Skeletal muscle tissue (tissue), 4 donors: Measurements from ENCODE around the gene YTHDF1. TPM values are rescaled to one million over a fixed set of nuclear protein-coding genes. Genes with fewer than 3 reads are reported as not detected.

Experiments used
- H3K27ac ChIP-seq: one replicate; pipeline ENCODE4 v1.7.0; 2013; ENCODE audit warnings: mild to moderate bottlenecking, low read depth, low read length, inconsistent platforms
- H3K27me3 ChIP-seq, 3 donors: one replicate each; pipeline ENCODE4 v1.7.0; 2013; ENCODE audit warnings: low read length in 3 of 3; ENCODE audit not compliant: control insufficient read depth in 3 of 3, insufficient read depth in 3 of 3
- H3K36me3 ChIP-seq, 3 donors: one replicate each; pipeline ENCODE4 v1.7.0; 2013; ENCODE audit warnings: low read length in 3 of 3; ENCODE audit not compliant: control insufficient read depth in 3 of 3, insufficient read depth in 3 of 3
- H3K4me1 ChIP-seq, 3 donors: one replicate each; pipeline ENCODE4 v1.7.0; 2013; ENCODE audit warnings: low read length in 3 of 3, mild to moderate bottlenecking in 3 of 3; ENCODE audit not compliant: control insufficient read depth in 3 of 3, insufficient read depth in 3 of 3
- H3K4me3 ChIP-seq, 3 donors: one replicate each; pipeline ENCODE4 v1.7.0; 2013; ENCODE audit warnings: low read length in 3 of 3
- H3K9ac ChIP-seq, 3 donors: one replicate each; pipeline ENCODE4 v1.7.0; 2013; ENCODE audit warnings: low read length in 3 of 3, mild to moderate bottlenecking in 3 of 3, moderate library complexity in 2 of 3, low read depth in 1 of 3
- H3K9me3 ChIP-seq, 3 donors: one replicate each; pipeline ENCODE4 v1.7.0; 2013; ENCODE audit warnings: low read length in 3 of 3; ENCODE audit not compliant: control insufficient read depth in 3 of 3
- total RNA-seq: library from RNA; depleted of rRNA; stranded (reverse); fragments of >200 nt; gene quantifications from one replicate; pipeline ENCODE4 v1.2.3, GENCODE V29; 2014
- donor health status: Osteomylitis.

YTHDF1 gene
- total RNA-seq, 1 donor from 2014 or later, result 17.2 TPM

GRCh38 chr20:63188641-63189321 is 27.1 kb downstream of the YTHDF1 start:
- H3K36me3 ChIP-seq, result no peaks in the 10 kb centered on the region
- peaks cover 0 to 12% (median 6%) of the 10 kb centered on the region in 3 donors for H3K27me3 ChIP-seq
- no peaks in the 10 kb centered on the region for H3K4me1 ChIP-seq
- H3K4me3 ChIP-seq, result no peak overlapping the region
- H3K9ac ChIP-seq, result no peak overlapping the region
- H3K9me3 ChIP-seq, result no peaks in the 10 kb centered on the region
- H3K27ac ChIP-seq, result no peak overlapping the region

- Histone ChIP-seq H3K4me3 (no peak overlapping the region), H3K36me3 (no peaks in the 10 kb centered on the region), H3K27me3 (peaks cover 1 to 19% (median 13%) of the 10 kb centered on the region in 3 donors), H3K9me3 (no peaks in the 10 kb centered on the region), H3K9ac (no peak overlapping the region), H3K4me1 (no peaks in the 10 kb centered on the region), H3K27ac (no peak overlapping the region)
Measured at GRCh38 chr20:63188159-63188442, 27.8 kb downstream of the YTHDF1 start.

DNA sequence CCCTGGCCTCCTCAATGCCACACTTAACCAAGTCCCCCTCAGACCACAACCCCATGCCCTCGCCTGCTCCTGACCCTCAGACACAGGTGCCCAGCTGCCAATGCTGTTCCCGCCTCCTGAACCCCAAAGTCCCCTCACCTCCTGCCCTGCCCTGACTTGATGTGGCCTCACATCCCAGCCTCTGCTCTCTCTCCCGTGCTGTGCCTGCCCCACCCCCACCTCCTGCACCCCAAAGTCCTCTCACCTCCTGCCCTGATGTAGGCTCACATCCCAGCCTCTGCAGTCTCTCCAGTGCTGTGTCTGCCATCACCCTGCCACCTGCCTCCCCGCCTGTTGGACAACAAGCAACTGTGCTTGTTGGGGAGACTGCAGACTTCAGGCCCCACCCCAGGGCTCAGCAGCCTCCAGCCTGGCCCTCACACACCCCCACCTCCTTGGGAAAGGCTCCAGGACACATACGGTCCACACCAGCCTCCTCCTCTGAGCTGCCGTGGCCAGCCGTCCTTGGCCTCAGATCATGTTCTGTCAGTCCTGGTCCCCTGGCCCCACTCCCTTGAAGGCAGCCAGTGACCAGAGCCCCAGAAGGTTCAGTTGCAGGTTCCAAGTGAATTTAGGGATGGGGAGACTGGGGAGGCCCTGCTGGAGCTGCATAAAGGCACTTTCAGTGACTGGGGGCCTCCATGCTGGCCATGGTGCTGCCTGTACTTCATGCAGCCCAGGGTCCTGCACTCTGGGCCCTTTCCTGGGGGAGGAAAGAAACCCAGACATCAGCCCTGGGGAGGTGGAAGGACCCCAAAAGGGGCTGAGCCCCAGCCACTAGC is 28.4 kb downstream of the YTHDF1 start:
- Histone ChIP-seq H3K36me3 (no peaks in the 10 kb centered on the region), H3K9ac (no peak overlapping the region), H3K27ac (no peak overlapping the region), H3K9me3 (no peaks in the 10 kb centered on the region), H3K27me3 (peaks cover 7 to 25% (median 17%) of the 10 kb centered on the region in 3 donors), H3K4me3 (no peak overlapping the region), H3K4me1 (no peaks in the 10 kb centered on the region)

DNA sequence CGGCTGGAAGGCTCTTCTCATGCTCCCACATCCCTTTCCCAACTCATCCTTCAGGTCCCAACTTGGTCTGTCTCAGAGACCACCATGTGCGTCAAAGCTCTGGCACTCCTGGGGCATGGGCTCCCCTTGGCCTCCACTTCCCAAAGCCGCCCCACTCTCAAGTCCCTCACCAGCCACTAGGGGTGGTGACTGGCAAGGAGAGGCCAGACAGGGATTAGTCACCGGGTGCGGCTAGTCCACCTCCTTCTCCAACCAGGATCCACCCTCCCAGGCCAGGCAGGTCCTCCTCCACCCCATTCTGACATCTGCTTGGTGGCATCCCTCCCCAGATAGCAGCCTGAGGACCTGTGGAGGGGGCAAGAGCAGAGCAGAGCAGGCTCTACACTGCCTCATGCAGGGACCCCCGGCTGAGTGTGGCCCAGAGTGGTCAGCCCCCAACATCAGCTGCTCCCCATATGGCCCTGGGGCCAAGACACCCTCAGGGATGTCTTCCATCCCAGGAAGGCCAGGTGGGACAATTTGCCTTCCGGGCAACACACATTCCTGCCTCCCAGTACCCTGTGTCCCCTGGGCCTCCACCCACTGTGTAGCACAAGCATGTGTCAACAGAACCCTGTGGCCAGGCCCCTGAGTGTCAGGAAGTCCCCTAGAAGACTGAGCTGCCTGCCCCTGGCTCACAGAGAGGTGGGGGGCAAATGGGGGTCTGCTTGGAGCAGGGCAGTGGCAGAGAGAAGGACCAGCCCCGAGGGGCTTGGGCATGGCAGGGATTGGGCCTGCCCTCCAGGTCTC is 29.2 kb downstream of the YTHDF1 start:
- H3K36me3 ChIP-seq, result no peaks in the 10 kb centered on the region
- peaks cover 12 to 31% (median 19%) of the 10 kb centered on the region in 3 donors for H3K27me3 ChIP-seq
- no peak overlapping the region for H3K27ac ChIP-seq
- H3K9ac ChIP-seq, result no peak overlapping the region
- no peak overlapping the region for H3K4me3 ChIP-seq
- H3K9me3 ChIP-seq, result no peaks in the 10 kb centered on the region
- no peaks in the 10 kb centered on the region for H3K4me1 ChIP-seq

GRCh38 chr20:63186084-63186483 is 29.8 kb downstream of the YTHDF1 start:
- H3K36me3 ChIP-seq, result no peaks in the 10 kb centered on the region
- H3K9ac ChIP-seq, result no peak overlapping the region
- no peaks in the 10 kb centered on the region for H3K4me1 ChIP-seq
- no peak overlapping the region for H3K27ac ChIP-seq
- H3K9me3 ChIP-seq, result no peaks in the 10 kb centered on the region
- H3K4me3 ChIP-seq, result no peak overlapping the region
- H3K27me3 ChIP-seq, result peaks cover 19 to 38% (median 23%) of the 10 kb centered on the region in 3 donors

GRCh38 chr20:63185215-63185796 is 30.6 kb downstream of the YTHDF1 start:
- Histone ChIP-seq H3K9me3 (no peaks in the 10 kb centered on the region), H3K4me1 (no peaks in the 10 kb centered on the region), H3K4me3 (no peak overlapping the region), H3K27me3 (peaks cover 26 to 44% (median 31%) of the 10 kb centered on the region in 3 donors), H3K27ac (no peak overlapping the region), H3K9ac (no peak overlapping the region), H3K36me3 (no peaks in the 10 kb centered on the region)

- Histone ChIP-seq H3K9me3 (no peaks in the 10 kb centered on the region), H3K9ac (no peak overlapping the region), H3K27ac (no peak overlapping the region), H3K4me3 (no peak overlapping the region), H3K27me3 (peaks cover 42 to 59% (median 42%) of the 10 kb centered on the region in 3 donors), H3K36me3 (no peaks in the 10 kb centered on the region), H3K4me1 (peaks cover 0 to 10% (median 3%) of the 10 kb centered on the region in 3 donors)
Measured at GRCh38 chr20:63183422-63184146, 32.3 kb downstream of the YTHDF1 start.

GRCh38 chr20:63182946-63183415 is 33.0 kb downstream of the YTHDF1 start:
- Histone ChIP-seq H3K27ac (no peak overlapping the region), H3K4me1 (peaks cover 3 to 10% (median 3%) of the 10 kb centered on the region in 3 donors), H3K27me3 (peaks cover 42 to 63% (median 47%) of the 10 kb centered on the region in 3 donors), H3K9ac (no peak overlapping the region), H3K9me3 (no peaks in the 10 kb centered on the region), H3K36me3 (no peaks in the 10 kb centered on the region), H3K4me3 (no peak overlapping the region)

DNA sequence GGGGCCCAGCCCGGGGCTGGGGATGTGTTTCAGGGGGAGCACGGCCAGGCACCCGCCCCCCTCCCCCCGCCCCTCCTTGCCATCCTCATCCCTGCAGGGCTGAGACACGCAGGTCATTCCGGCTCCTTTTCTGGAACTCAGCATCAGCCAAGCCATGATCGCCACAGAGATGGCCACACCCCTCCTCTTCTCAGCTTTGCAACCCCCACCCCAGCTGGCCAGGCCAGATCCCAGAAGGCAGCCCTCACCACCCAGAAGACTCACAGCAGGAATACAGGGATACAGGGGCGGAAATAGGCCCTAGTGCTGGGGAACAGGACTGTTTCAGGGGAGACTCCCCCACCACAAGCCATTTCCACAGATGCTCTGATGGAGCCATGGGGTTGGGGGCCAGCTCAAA is 33.5 kb downstream of the YTHDF1 start:
- Histone ChIP-seq H3K36me3 (no peaks in the 10 kb centered on the region), H3K9me3 (no peaks in the 10 kb centered on the region), H3K27me3 (peaks cover 42 to 69% (median 51%) of the 10 kb centered on the region in 3 donors), H3K9ac (no peak overlapping the region), H3K27ac (no peak overlapping the region), H3K4me1 (peaks cover 5 to 10% (median 5%) of the 10 kb centered on the region in 3 donors), H3K4me3 (no peak overlapping the region)
